Nucleus accumbens (tissue), 56 donors: ENCODE data around the gene OAS3.
"Not testable (repeated sequence)": the region's sequence is repeated elsewhere in the genome, so short reads cannot be mapped to it uniquely, and the experiment has no call there.

ENCODE experiments used
- DNase-seq, 56 donors: peaks; one replicate each; lab custom pipeline; 2025; lab: John Stamatoyannopoulos, UW

OAS3 gene, protein sequence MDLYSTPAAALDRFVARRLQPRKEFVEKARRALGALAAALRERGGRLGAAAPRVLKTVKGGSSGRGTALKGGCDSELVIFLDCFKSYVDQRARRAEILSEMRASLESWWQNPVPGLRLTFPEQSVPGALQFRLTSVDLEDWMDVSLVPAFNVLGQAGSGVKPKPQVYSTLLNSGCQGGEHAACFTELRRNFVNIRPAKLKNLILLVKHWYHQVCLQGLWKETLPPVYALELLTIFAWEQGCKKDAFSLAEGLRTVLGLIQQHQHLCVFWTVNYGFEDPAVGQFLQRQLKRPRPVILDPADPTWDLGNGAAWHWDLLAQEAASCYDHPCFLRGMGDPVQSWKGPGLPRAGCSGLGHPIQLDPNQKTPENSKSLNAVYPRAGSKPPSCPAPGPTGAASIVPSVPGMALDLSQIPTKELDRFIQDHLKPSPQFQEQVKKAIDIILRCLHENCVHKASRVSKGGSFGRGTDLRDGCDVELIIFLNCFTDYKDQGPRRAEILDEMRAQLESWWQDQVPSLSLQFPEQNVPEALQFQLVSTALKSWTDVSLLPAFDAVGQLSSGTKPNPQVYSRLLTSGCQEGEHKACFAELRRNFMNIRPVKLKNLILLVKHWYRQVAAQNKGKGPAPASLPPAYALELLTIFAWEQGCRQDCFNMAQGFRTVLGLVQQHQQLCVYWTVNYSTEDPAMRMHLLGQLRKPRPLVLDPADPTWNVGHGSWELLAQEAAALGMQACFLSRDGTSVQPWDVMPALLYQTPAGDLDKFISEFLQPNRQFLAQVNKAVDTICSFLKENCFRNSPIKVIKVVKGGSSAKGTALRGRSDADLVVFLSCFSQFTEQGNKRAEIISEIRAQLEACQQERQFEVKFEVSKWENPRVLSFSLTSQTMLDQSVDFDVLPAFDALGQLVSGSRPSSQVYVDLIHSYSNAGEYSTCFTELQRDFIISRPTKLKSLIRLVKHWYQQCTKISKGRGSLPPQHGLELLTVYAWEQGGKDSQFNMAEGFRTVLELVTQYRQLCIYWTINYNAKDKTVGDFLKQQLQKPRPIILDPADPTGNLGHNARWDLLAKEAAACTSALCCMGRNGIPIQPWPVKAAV

DNA sequence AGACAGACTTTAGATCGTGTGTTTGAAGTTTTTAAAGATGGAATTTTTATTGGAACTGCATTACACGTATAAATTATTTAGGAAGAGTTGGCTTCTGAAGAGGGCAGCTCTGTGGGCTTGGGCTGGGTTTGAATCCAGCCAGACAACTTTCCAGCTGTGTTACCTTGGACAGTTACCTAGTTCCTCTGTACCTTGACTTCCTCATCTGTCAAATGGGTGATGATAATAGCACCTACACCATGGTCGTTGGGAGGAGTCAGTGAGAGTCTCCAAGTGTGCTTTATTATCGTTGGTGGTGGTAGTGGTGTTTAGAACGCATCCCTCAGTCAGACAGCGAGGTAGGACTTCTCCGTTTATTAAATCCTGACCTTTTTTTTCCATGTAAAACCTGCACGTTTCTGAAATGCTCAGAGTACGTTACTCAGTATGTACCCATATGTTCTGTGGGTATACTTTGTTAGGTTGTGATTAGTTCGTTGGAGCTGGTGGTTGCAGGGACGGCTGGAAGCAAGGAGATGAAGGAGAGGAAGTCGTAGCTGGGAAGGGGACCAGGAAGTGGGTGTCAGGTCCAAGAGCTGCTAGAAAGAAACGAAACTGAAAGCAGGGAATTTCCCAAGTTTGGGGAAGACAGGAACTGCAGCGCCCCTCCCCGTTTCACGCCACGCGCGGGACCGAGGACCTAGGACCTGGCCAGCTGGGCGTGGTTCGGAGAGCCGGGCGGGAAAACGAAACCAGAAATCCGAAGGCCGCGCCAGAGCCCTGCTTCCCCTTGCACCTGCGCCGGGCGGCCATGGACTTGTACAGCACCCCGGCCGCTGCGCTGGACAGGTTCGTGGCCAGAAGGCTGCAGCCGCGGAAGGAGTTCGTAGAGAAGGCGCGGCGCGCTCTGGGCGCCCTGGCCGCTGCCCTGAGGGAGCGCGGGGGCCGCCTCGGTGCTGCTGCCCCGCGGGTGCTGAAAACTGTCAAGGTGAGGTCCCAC lies at the start of gene OAS3:
OAS3 (plus strand) TSS at position 734 of the 979 bp plus-strand sequence; CDS start at position 791, 57 bp downstream.
- DNase-seq, result peak in 37 of 56 donors; percentile 4 to 65 (median 15)

DNA sequence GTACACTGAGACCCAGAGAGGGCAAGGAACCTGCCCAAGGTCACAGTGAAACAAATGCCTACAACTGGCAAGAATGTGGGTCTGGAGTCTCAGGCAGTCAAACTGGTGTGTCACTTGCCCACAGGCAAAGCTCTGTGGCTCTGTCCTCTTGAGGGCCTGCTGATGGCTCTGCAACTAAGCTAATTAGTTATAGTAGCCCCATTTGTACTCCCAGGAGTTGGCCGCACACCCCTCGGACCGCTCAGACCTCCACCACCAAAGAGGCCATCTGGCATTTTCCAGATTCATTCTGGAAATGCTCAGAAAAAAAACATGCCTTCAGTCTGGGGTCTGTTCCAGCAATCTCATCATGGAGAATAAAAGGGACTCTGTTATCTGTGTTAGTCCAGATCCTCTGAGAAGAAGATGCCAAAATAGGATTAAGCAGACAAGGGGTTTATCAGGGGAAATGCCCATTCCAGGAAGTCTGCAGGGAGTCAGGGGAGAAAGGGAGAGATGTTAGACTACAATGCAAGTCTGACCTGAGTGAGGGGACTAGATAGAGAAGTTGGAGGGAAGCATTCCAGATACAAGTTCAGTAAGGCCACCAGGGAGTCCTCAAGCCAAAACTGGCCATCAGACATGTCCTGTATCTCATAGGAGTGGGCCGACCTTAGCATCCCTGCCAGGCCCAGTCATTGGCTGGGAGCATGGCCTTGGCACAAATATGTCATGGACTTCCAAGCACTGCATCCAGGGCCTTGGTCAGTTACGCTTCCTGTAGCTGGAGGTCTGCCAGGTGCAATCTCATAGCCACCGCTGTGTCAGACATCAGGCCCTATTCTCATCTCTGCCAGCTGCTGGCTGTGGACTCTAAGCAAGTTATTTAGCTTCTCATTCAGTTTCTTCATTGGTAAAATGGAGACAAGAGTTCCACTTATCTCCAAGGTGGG lies 46.9 kb upstream of the OAS3 start:
- DNase-seq, result peak in 9 of 56 donors; percentile 11 to 57 (median 22)

DNA sequence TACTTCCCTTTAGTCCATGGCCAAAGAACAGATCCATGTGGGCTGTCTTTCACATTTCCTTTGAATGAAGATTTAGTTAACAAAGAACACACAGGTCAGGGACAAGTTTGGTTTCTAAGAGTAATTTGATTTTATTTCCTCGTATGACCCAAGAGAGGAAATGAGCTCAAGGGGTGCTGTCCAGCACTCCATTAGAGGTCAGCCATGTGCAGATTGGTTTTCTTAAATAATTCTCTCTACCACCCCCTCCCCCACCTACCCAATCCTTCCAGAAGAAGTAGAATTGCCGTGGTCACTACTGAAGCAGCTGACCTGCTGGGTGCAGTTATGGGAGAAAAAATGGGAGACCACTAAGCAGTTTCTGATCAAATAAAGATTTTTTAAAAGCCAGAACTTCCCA lies 45.4 kb upstream of the OAS3 start:
- DNase-seq, result no peak

DNA sequence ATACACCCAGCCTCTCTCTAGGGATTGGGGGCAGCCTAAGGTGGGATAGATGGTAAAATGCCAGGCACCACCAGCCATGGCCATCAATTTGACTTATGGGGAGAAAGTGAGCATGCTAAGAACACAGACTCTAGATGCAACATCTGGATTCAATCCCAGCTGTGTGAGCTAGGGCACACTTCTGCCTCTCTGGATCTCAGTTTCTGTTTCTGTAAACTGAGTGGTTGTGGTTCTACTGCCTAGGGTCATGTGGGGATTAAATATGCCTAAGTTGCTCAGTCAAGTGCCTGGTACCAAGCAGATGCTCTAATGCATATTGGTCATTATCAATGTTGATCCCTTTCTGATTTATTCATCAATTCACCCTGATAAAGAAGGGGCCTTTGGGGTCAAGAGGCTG lies 44.1 kb upstream of the OAS3 start:
- no peak for DNase-seq

DNA sequence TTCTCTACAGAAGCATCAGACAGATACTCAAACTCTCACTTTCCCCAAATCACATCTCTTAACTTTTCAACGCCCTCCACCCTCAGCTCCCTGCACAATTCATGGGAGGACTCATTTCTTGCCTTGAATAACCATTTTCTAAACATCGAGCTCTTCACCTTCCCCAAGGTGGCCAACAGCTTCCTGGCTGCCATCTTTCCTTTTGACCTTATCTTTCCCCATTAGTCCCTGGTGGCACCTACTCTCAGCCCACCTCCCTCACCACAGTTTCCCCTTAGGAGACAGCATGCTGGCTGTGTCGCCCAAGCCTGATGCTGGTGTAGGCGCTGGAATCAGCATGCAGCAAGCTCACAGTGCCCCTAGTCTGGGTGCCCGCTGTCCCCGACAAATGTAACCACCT lies 39.9 kb upstream of the OAS3 start:
- no peak for DNase-seq

DNA sequence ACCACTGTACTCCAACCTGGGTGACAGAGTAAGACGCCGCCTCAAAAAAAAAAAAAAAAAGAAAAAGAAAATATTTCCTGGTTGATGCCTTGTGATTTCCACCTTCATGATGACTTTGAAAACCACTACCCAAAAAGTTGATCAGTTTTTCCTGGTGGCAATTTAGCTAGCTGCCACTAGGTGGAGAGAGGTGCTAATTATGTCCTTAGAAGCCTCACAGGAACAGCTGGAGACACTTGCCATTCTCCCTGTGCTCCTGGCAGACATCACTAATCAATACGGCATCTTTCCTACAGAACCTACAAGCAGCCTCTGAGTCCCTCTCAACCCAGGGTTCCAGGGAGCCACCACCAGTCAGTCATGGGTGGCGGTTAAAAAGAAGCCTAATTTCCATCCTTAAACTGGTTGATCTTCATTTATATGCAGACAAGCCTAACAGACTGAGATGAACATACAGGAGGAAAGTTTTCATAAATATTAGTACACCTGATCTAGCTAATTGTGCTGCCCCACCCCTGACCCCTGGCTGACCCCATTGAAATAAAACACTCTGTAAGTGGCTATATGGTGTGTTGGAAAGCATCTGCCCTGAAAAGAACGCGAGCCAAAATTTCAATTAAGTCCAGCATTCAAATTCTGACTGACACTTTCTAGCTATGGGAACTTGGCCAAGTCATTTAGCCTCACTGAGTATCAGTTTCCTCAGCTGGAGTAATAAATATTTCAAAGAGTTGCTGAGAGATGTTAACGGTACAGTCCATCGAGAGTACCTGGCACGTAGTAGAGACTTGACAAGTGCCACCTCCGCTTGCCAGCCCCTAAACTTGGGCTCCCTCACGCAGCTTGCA lies 37.8 kb upstream of the OAS3 start:
- peak in 1 of 56 donors; percentile 20 for DNase-seq

DNA sequence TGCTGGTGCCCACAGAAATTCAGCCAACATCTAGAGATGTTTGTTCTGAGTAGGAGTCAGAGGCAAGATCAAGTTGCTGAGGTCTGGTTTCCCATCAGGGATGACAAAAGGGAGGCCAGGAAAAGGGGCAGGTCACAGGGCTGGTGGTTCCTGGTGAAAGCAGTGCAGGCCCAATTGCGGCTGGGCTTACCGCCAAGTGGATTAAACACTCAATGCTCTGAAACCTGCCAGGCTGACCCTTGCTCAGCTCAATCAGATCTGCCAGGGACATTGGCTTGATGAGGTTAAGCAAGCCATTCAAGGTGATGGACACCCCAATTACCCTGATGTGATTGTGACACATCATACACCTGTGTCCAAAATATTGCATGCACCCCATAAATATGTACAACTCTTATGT lies 37.0 kb upstream of the OAS3 start:
- no peak for DNase-seq

DNA sequence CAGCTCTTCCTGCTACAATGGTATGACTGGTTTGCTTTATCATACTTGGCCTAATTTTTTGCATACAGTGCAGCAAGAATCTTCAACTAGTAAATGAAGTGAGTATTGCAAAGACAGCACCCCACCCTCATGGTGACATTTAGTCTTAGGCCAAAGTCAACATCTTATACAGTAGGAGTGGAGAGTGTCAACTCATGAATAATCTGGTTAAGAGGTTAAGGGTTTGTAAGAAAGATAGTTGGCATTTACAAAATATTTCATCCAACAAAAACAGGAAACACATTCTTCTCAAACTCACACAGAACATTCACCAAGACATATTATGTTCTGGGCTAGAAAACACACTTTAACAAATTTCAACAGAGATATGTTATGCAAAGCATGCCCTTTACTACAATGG lies 33.7 kb upstream of the OAS3 start:
- no peak for DNase-seq

DNA sequence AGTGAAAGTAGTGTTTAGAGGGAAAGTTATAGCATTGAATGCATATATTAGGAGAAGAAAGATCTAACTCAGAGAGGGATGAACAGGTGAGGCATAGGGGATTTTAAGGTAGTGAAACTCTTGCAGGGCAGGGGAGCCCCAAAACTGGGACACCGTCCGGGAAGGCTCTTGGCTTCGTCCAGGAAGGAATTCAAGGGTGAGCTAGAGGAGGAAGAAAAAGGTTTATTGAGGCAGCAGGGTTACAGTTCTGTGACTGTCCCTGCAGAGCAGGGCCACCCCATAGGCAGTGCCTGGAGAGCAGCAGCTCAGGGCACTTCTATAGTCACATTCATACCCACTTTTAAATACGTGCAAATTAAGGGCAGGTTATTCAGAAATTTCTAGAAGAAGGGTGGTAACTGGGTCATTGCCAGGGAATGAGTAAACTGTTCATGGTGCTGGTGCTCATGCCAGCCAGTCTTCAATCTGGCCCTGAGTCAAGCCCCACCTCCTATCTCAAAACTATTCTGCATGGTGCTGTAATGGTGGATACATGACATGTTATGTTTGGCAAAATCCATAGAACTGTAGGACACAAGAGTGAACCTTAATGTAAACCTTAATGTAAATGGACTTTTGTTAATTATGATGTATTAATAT lies 32.7 kb upstream of the OAS3 start:
- DNase-seq, result peak in 1 of 56 donors; percentile 27

DNA sequence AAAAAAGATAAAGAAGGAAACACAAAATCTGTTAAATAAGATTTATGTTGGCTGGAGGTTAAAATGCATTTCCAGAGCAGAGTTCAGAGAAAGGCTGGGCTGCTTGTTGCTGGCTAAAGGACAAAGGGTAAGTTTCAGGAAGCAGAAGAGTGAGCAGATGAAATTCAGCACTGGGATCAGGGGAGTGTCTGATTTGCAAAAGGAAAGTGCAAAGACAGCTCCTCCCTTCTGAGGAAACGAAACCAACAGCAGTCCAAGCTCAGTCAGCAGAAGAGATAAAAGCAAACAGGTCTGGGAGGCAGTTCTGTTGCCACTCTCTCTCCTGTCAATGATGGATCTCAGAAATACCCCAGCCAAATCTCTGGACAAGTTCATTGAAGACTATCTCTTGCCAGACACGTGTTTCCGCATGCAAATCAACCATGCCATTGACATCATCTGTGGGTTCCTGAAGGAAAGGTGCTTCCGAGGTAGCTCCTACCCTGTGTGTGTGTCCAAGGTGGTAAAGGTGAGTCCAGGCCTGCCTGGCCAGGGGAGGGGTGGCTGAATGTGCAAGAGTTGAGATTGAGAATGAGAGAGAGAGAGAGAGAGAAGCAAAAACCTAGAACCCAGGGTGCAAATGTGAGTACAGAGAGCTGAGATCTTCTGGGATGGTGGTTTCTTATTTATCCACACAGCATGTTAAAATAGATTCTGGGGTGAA lies 31.4 kb upstream of the OAS3 start, which contains the start of gene OAS1:
OAS1 (plus strand) TSS at position 251 of the 703 bp plus-strand sequence; CDS start at position 329, 78 bp downstream.
- peak in 3 of 56 donors; percentile 10 to 32 (median 13) for DNase-seq

DNA sequence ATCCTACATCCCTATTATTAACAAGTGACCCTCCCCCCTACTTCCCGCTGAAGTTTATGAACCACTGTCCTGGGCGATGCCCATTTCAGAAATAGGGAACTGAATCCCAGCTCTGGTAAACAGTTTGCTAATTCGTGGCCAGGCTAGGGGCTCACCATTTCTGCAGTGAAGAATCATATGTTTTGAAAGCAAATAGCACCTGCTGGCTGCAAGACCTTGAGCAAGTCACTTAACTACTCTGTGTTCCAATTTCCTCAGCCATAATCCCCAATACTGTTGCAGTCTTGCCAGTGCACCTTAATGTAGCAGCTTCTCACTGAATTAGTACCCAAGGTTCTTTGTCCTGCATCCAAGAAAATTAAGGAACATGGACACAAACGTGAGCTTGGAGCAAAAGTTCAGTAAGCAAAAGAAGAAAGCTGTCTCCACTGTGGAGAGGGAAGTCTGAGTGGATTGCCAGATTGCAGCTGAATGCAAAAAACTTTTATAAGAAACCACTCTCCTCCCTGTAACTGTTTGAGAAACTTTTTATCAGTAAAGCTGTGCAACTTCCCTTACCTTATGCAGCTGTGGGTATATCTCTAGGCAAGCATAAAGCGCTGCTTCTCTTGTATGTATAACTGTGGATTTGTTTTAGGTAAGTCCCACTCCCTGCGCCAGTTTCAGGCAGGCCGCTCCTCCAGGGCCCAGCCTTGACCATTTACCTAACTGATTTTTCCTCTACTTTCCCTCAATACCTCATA lies 30.7 kb upstream of the OAS3 start:
- DNase-seq, result peak in 1 of 56 donors; percentile 12

DNA sequence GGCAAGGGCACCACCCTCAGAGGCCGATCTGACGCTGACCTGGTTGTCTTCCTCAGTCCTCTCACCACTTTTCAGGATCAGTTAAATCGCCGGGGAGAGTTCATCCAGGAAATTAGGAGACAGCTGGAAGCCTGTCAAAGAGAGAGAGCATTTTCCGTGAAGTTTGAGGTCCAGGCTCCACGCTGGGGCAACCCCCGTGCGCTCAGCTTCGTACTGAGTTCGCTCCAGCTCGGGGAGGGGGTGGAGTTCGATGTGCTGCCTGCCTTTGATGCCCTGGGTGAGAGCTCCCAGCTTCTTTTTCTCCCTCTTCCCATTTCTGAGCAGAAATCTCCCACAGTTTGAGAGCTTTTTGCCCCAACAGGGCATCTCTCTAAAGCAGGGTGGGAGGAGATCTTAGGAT lies 29.7 kb upstream of the OAS3 start:
- DNase-seq, result no peak

DNA sequence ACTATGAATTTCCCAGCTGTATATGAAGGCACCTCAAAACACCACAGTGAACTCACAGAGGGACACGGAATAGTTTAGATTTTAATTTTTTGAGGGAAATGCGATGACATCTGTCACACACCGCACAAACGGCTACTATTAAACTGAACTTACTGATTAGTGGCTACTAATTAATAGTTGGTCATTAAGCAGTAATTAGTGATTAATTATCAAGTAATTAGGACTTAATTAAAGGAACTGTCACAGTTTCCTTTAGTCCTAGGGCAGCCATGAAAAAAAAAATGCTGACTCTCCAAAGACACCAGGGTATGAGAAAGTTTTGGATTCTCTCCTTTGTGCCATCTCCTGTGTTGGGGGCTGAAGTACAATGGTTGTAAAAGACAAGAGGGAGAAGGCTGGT lies 28.6 kb upstream of the OAS3 start:
- no peak for DNase-seq

DNA sequence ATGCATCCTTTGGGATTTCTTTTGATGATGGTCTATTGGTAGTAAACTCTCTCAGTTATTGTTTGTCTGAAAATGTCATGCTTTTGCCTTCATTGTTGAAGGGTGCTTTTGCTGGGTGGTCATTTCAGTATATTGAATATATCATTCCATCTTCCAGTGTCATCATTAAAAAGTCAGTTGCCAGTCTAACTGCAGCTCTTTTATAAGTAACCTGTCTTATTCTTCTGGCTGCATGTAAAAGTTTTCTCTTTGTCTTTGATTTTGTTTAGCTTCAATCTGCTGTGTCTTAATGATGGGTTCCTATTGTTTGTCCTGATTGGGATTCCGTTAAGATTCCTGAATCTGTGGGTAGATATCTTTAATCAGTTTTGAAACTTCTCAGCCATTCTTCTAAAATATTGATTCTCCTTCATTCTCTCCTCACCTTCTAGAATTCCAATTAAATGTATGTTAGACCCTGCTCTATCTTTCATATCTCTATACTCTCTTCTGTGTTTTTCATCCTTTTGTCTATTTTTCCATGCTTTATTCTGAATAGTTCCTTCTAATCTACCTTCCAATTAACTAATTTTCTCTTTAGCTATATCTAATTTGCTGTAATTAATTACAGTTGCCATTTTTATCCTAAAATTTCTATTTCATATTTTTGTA lies 25.1 kb upstream of the OAS3 start:
- no peak for DNase-seq

DNA sequence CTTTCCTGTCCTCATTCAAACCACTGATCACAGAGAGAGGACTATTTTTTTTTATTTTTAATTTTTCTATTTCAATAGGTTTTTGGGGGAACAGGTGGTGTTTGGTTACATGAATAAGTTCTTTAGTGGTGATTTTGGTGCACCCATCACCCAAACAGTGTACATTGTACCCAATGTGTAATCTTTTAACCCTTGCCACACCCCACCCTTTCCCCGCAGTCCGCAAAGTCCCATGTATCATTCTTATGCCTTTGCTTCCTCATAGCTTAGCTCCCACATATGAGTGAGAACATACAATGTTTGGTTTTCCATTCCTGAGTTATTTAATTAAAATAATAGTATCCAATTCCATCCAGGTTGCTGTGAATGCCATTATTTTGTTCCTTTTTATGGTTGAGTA lies 24.4 kb upstream of the OAS3 start:
- not testable (repeated sequence) for DNase-seq
